HG03565 (cell line): ENCODE results near the gene MUC13.
"Not testable (repeated sequence)": the region's sequence is repeated elsewhere in the genome, so short reads cannot be mapped to it uniquely, and the experiment has no call there.

Experiments used
- ATAC-seq: cut with Tn5 transposase; IDR thresholded peaks from one replicate; pipeline ENCODE4 v1.9.1; 2021; ENCODE audit warnings: mild to moderate bottlenecking, moderate library complexity; ENCODE audit not compliant: unreplicated experiment

MUC13 gene

GRCh38 chr3:124934577-124934976 lies at the start of gene MUC13:
Gene MUC13, minus strand, starts transcription at chr3:124934751. Its CDS starts 39 bp downstream, at chr3:124934712.
- ATAC-seq: no peak

GRCh38 chr3:124982855-124983254 lies 48.3 kb upstream of the MUC13 start:
- ATAC-seq: no peak

- no peak for ATAC-seq
Observed at GRCh38 chr3:124981472-124981871, 46.9 kb upstream of the MUC13 start.

- ATAC-seq: no peak
Observed at GRCh38 chr3:124978627-124979026, 44.1 kb upstream of the MUC13 start.

GRCh38 chr3:124976383-124976782 lies 41.8 kb upstream of the MUC13 start:
- no peak for ATAC-seq

GRCh38 chr3:124974691-124975090 lies 40.1 kb upstream of the MUC13 start:
- no peak for ATAC-seq

- no peak for ATAC-seq
Observed at GRCh38 chr3:124973290-124973689, 38.7 kb upstream of the MUC13 start.

- no peak for ATAC-seq
Observed at GRCh38 chr3:124972457-124972856, 37.9 kb upstream of the MUC13 start.

GRCh38 chr3:124969963-124970722 lies 35.6 kb upstream of the MUC13 start:
- ATAC-seq: no peak

- ATAC-seq: no peak
Observed at GRCh38 chr3:124969190-124969589, 34.6 kb upstream of the MUC13 start.

- no peak for ATAC-seq
Observed at GRCh38 chr3:124967964-124968363, 33.4 kb upstream of the MUC13 start.

GRCh38 chr3:124966521-124967445 lies 32.2 kb upstream of the MUC13 start:
- ATAC-seq: no peak

GRCh38 chr3:124965413-124965812 lies 30.9 kb upstream of the MUC13 start:
- no peak for ATAC-seq

GRCh38 chr3:124964387-124964786 lies 29.8 kb upstream of the MUC13 start:
- no peak for ATAC-seq

- ATAC-seq: no peak
Observed at GRCh38 chr3:124963755-124964154, 29.2 kb upstream of the MUC13 start.

- no peak for ATAC-seq
Observed at GRCh38 chr3:124962403-124962940, 27.9 kb upstream of the MUC13 start.

GRCh38 chr3:124960698-124961097 lies 26.1 kb upstream of the MUC13 start:
- ATAC-seq: no peak

- no peak for ATAC-seq
Observed at GRCh38 chr3:124960105-124960504, 25.6 kb upstream of the MUC13 start.

GRCh38 chr3:124957951-124958350 lies 23.4 kb upstream of the MUC13 start:
- not testable (repeated sequence) for ATAC-seq

GRCh38 chr3:124952282-124952855 lies 17.8 kb upstream of the MUC13 start:
- ATAC-seq: no peak
